Iris pigment epithelial cell (primary cell): ENCODE data around the gene CKM.
A peak's percentile ranks its signal among the peaks of the same experiment; 100 is the strongest.
"Not testable (repeated sequence)": the region's sequence is repeated elsewhere in the genome, so short reads cannot be mapped to it uniquely, and the experiment has no call there.

Experiments used
- DNase-seq: peaks from one replicate; pipeline ENCODE4 v3.0.0-alpha.2; 2011; ENCODE audit warnings: low read depth

The CKM gene

DNA sequence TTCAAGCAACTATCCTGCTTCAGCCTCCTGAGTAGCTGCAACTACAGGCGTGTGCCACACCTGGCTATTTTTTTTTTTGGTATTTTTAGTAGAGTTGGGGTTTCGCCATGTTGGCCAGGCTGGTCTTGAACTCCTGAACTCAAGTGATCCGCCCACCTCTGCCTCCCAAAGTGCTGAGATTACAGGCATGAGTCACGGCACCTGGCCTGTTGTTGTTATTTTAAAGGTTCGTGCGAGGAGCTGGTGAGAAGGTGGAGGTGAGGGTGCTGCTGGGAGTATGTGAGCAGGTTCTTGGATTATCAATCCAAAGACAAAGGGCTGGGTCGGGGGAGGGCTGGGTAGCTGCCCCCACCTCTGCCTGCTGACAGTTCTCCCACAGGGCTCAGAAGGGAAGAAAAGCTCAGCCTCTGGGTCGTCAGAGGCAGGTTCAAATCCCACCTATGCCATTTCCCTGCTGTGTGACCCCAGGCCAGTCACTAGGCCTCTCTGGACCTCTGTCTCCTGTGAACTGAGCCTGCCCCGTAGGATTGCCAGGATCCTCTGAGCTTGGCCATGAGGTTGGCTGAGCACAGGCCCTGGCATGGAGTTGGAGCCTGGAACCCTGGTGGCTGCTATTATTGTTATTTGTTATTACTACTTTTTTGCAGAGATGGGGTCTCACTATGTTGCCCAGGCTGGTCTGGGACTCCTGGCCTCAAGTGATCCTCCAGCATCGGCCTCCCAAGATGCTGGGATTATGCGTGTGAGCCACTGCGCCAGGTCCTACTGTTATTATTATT lies 1.5 kb downstream of the CKM start:
- no peak for DNase-seq

DNA sequence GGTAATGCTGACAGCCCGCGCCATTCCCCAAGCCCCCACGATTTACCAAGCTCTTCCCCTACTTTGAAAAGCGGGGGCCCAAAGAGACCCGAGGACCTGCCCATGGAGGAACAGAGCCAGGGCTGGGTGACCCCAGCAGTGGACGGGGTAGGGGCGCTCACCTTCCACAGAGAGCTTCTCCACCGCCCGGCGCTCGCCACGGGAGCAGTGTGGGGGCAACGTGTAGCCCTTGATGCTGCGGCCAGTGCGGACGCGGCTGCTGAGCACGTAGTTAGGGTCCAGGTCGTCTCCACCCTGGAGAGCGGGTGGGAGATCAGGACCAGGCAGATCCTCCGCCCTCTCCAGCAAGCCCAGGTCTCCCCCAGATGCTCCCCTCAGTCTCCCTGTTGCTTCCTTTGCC lies 7.4 kb downstream of the CKM start:
- DNase-seq = no peak

DNA sequence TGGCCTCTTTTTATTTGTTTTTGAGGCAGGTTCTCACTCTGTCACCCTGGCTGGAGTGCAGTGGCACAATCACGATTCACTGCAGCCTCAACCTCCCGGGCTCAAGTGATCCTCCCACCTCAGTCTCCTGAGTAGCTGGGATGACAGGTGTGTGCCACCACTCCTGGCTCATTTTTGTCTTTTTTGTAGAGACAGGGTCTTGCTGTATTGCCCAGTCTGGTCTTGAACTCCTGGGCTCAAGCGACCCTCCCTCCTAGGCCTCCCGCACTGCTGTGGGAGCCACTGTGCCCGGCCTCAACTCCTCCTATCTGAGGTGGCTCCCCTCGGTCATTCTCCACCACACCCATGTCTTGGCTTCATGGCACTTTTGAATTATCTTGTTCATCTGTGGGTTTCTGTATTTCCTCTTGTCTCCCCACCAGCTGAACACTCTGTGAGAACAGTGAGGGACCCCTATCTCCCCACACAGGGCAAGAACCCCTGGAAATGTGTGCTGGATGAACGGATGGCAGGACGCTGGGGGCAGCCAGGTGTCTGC lies 7.9 kb downstream of the CKM start:
- no peak for DNase-seq

DNA sequence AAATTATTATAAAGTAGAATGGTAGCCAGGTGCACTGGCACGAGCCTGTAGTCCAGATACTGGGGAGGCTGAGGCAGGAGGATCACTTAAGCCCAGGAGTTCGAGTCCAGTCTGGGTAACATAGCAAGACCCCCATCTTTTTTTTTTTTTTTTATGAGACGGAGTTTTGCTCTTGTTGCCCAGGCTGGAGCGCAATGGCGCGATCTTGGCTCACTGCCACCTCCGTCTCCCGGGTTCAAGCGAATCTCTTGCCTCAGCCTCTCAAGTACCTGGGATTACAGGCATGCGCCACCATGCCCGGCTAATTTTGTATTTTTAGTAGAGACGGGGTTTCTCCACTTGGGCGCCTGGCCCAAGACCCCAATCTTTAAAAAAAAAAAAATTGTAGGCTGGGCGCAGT lies 10.4 kb downstream of the CKM start:
- not testable (repeated sequence) for DNase-seq

DNA sequence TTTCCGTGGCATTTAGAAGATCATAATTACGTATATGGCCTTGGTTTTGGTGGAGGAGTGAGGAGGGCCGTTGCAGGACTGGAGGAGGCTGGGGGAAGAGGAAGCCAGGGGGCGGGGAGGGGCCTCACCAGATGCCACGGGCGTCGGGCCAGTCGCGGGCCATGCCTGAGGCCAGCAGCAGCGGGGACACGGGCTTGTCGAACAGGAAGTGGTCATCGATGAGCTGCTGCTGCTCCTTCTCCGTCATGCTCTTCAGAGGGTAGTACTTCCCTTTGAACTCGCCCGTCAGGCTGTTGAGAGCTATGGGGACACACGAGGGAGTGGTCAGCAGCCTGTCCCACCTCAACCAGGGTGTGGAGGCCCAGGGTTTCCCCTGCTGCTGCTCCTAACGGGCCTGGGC lies 11.1 kb downstream of the CKM start:
- DNase-seq = no peak

DNA sequence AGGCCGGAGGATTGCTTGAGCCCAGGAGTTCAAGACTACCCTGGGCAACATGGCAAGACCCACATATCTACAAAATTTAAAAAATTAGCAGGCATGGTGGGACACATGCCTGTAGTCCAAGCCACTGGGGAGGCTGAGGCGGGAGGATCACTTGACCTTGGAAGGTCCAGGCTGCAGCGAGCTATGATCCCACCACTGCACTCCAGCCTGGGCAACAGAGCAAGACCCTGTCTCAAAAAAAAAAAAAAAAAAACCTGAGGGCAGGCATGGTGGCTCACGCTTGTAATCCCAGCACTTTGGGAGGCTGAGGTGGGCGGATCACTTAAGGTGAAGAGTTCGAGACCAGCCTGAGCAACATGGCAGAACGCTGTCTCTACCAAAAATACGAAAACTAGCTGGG lies 13.4 kb downstream of the CKM start:
- not testable (repeated sequence) for DNase-seq

DNA sequence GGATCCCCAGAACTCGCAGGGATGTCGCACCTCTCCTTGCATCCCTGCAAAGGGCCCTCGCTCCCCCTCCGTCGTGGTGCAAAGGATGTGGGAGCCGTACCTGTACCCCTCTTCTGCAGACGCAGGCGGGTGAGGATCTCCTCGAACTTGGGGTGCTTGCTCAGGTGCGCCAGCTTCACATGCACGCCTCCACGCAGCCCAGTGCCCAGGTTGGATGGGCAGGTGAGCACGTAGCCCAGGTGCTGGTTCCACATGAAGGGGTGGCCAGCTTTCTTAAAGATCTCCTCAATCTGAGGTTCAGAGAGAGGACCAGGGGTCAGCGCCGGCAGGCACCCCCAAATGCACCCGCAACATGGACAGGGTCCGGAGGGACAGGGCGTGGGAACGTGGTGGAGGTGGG lies 15.3 kb downstream of the CKM start:
- DNase-seq = no peak

DNA sequence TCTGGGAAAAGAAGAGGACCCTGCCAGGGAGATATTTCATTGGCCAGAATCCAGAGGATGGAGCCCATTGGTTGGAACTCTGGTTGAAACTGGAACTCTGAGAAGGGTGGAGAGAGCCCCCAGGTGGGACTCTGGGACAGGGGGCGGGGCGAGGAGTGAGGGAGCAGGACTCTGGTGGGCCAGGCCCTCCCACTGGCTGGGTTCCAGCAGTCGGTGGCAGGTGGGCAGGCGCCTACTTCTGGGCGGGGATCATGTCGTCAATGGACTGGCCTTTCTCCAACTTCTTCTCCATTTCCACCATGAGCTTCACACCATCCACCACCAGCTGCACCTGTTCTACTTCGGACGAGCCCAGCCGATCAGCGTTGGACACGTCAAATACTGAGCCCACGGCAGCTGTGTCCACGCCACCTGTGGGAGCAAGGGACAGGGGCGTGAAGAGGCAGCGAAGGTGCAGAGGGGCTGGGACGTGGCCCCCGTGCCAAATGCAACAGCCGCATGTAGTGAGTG lies 16.1 kb downstream of the CKM start:
- no peak for DNase-seq

DNA sequence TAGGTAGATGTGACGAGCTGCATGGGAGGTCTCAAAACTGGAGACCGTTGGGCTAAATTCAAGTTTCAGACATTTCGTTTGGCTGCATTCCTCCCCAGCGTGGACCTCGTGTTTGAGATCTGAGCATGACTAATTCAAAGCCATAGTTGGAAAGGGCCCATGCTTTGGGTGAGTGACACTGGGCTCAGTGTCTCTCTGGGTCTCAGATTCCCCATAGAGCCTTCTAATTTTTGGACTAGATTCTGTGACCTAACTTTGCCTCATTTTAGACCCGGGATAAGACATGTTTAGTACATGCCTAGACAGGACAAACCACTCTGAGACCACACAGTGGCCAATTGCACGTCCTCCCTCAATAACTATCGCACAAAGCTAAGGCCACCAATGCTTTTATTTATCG lies 16.6 kb downstream of the CKM start:
- no peak for DNase-seq

DNA sequence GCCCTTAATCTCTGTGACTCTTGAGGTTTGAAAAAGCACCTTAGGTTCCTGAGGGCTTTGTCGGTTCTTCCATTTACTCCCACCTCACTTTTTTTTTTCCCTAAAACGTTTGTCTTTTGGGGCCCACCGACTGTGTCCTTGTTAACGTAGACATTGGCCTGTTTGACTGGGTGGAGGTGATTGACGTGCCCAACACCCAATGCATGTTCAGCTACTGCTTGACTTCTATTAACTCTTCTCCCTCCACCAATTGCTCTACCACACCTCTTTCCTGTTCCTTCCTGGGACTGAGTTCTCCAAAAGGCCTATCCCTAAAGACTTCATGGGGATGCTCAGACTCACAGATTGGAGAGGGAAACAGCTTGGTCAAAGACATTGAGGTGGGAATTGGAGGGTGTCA lies 17.3 kb downstream of the CKM start:
- DNase-seq = peak; percentile 43

DNA sequence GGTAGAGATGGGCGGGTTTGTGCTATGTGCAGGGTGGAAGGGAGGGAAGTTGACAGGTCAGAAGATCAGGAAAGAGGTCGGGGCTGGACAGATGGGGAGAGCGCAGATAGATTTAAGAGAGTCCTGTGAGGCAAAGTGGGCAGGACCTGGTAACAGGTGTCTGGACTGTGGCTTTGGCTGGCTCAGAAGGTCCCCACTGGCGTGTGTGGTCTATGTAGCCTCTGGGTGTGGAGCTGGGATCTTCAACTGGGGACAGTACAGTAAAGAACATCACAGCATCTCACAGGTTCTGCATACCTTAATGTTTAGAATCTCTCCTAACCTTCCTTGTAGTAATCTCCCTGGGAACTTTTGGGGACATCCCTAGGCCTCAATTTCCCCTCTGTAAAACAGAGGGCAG lies 17.7 kb downstream of the CKM start:
- no peak for DNase-seq

DNA sequence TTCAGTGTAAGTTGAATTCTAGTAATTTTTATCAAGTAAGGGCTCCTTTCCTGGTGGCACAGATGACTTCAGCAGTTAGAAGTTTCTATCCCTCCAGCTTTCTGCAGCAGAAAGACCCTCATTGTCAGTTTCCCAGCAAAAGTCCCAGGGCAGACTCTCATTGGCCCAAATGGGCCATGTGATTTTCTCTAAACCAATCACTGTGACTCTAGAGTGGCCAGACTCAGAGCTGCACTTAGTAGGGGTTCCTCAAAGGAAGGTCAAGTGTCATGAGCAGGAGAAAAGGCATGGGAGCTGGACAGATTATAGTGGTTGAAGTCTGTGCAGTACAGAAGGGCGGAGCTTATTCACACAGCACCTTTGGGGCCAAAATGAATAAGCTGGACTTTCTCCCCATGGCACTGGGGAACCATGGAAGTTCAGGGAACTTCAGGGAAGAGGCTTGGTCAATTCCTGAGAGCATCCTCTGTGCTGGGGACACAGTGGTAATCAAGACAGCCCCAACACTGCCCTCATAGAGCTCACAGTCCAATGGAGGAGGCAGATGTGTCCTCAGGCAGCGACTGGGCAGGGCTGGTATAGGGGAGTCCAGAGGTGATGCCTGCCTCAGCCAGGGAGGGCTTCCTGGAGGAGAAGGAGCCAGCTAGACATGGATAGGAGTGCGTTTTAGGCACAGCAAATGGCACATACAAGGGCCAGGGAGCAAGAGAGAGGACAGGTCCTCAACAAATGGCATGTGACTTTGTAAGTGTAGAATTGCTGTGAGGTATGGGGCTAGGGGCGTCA lies 18.3 kb downstream of the CKM start:
- no peak for DNase-seq

DNA sequence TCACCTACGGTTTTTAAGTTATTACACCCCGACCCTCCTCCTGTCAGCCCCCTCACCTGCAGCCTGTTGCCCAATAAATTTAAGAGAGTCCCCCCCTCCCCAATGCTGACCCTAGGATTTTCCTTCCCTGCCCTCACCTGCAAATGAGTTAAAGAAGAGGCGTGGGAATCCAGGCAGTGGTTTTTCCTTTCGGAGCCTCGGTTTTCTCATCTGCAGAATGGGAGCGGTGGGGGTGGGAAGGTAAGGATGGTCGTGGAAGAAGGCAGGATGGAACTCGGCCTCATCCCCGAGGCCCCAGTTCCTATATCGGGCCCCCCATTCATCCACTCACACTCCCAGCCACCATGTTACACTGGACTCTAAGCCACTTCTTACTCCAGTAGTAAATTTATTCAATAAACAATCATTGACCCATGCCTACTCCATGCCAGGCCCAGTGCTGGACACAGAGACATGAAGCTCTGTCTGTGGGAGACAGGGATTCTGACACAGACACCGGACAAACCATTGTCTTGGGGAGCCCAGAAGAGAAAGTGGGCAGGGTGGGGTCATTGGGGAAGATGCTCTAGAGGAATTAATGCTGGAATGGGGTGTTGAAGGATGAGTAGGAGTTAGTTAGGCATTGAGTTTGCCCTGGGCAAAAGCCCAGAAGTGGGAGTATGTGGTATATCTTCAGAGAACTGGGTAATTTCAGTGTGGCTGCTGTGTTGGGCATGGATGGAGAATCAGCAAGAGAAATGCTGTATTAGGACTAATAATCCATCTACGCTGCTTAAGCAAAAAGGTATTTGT lies 19.2 kb downstream of the CKM start:
- DNase-seq = no peak

DNA sequence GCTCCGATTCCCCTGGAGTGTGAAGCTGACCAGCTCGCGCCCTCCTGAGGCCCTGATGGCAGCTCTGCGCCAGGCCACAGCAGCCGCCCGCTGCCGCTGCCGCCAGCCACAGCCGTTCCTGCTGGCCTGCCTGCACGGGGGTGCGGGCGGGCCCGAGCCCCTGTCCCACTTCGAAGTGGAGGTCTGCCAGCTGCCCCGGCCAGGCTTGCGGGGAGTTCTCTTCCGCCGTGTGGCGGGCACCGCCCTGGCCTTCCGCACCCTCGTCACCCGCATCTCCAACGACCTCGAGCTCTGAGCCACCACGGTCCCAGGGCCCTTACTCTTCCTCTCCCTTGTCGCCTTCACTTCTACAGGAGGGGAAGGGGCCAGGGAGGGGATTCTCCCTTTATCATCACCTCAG lies 20.3 kb downstream of the CKM start:
- DNase-seq = no peak

DNA sequence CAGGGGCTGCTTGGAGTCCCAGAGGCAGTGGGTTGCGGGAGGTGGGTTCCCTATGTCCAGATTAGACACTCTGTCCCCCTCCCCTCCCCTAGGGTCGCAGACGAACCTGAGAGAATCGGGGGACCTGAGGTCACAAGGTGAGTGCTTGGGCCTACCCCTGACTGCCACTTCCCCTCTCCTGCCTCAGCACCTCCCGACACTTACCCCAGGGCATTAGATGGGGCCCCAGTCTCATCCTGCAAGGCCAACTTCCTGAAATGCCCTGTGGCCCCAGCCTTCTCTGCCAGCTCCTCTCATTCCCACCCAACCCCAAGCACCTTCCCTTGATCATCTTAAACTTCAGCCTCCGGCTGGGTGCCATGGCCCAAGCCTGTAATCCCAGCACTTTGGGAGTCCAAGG lies 23.0 kb downstream of the CKM start:
- DNase-seq = no peak

DNA sequence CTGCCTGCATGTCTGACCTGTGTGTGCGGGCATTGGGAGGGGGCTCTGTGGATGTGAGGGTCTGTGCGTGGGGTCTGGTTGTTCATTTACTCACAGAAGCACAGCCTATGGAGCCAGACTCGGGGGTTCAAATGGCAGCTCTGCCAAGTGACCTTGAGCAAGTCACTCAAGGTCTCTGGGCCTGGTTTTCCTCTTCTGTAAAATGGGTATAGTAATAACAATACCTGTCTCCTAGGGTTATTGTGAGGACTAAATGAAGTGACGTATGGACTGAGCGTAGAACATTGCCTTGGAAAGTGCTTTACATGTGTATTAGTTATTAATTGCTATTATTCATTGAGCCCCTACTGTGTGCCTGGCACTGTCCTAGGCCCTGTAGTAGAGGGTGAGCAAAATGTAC lies 24.4 kb downstream of the CKM start:
- DNase-seq = no peak

DNA sequence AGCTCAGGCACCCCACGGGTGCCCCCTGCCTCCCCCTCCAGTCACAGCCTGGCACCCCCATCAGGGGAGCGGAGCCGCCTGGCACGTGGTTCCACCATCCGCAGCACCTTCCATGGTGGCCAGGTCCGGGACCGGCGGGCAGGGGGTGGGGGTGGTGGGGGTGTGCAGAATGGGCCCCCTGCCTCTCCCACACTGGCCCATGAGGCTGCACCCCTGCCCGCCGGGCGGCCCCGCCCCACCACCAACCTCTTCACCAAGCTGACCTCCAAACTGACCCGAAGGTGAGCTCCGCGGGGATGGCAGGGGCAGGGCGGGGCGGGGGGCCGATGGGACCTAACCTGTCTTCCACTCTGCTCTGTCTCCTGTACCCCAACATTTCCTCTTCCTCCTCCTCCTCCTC lies 25.0 kb downstream of the CKM start:
- DNase-seq = no peak

DNA sequence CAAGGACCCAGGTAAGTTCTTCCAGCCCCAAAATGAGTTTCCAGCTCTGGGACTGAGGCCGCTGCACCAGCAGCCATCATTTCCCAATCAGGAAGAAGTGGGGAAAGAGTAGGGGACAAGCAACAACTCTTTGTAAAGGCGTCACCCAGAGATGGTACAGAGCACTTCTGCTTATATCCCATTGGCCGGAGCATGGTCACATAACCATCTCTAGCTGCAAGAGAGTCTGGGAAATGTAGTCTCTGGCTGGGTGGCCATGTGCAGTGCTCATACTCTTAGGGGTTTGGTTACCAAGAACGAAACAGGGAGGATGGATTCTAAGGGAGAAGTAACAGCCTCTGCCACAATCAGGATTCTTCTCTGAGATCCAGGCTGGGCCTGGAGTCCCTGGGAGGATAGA lies 26.3 kb downstream of the CKM start:
- no peak for DNase-seq

DNA sequence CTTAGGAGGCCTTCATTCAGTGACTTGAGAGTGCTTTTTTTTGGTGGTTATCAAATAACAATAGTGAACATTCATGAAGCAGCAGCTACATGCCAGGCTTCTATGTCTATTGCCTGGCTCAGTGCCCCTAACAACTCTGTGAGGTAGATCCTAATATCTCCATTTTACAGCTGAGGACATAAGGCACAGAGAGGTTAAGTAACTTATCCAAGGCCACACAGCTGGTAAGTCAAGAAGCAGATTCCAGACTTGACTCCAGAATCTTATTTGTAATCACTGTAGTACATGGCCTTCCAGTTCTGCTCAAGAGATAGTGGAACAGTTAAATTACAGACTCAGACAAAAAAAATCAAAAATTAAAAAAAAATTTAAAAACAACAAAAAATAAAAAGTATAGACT lies 26.8 kb downstream of the CKM start:
- no peak for DNase-seq

DNA sequence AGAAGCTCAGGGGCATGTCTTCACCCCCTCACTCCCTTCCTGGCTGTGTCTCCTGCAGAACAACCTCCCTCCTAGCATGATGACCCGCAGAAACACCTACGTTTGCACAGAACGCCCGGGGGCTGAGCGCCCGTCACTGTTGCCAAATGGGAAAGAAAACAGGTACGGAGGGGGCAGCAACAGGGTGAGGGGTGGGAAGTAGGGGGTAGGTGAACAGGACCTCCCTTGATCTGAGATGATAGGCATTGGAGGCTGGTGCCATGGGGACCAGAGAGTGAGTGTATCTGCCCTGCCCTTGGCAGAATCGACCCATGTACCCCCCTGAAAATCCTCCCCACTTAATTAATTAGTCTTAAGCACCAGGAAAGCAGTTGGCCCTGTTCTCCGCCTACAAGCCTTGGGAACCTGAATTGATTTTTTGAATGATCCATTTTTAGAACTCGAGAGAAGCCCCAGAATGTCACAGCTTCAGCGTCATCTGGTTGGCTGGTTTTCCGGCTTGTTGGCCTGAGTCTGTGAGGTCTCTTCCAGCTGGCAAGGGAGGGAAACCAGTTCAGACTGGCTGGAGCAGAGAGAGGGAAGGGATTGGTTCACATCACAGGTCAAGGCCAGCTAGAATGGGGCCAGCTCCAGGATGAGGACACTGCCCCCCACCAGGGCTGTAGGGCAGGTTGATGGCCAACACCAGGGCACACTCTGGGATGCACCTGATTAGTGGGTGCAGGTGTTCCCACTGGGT lies 28.2 kb downstream of the CKM start:
- no peak for DNase-seq

DNA sequence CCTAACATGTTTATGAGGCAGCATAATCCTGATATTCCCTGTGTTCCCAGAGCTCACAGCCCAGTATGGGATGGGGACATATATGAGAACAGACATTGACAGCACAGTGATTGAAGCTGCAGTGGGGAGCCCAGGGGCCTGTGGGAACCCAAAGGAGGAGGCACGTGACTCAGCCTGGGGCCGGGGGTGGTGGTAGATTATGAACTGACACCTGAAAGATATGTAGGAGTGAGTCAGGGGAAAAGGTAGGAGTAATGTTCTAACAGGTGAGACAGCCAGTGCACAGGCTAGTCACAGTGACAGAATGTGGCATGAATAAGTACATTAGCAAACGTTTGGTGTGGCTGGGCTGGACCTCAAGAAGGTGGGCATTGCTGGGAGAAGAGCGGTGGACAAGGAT lies 29.0 kb downstream of the CKM start:
- DNase-seq = no peak

DNA sequence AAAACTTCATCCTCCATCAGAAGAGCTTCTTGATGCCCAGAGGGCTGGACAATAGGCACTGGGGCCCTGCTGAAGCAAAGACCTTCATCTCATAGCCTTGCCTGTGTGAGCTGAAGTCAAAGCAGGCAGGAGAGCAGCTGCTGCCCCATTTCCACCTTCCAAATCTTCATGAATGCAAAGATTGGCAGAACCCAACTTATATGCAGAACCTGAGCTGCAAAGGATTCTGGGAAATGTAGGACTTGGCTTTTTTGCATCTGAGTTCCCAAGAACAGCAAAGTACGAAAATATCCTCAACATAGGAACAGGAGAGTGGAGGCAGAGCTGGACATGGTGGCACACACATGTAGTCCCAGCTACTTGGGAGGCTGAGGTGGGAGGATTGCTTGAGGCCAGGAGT lies 30.8 kb downstream of the CKM start:
- DNase-seq = no peak
